Heart right ventricle (tissue), 16 donors: Measurements from ENCODE around the gene MPHOSPH9. TPM values are rescaled to one million over a fixed set of nuclear protein-coding genes. Genes with fewer than 3 reads are reported as not detected.
"Not testable (repeated sequence)": the region's sequence is repeated elsewhere in the genome, so short reads cannot be mapped to it uniquely, and the experiment has no call there.

Experiments
- ATAC-seq, 8 donors: fragments of 200-7000 bp; cut with Tn5 transposase; one replicate each; pipeline ENCODE4 v1.9.1; 2020; ENCODE audit warnings: mild to moderate bottlenecking in 8 of 8, moderate library complexity in 8 of 8, moderate number of reproducible peaks in 1 of 8
- DNase-seq, 2 donors: peaks; one replicate each; pipeline ENCODE4 v3.0.0-alpha.2; 2020
- H3K27ac ChIP-seq, 10 donors: fragments of 200-600 bp; sonication (generic) in 2 of 10; one replicate each; pipeline versions ENCODE4 v1.5.0 to v1.8.0; 2020 to 2022; ENCODE audit warnings: mild to moderate bottlenecking in 3 of 10
- H3K27me3 ChIP-seq, 7 donors: fragments of 200-600 bp; one replicate each; pipeline ENCODE4 v1.8.0; 2021 to 2022; ENCODE audit warnings: mild to moderate bottlenecking in 2 of 7
- H3K36me3 ChIP-seq, 9 donors: fragments of 200-600 bp; sonication (generic) in 1 of 9; one replicate each; pipeline versions ENCODE4 v1.5.0 to v1.8.0; 2020 to 2022; ENCODE audit warnings: mild to moderate bottlenecking in 2 of 9
- H3K4me1 ChIP-seq, 9 donors: fragments of 200-600 bp; sonication (generic) in 1 of 9; one replicate each; pipeline versions ENCODE4 v1.5.0 to v1.8.0; 2020 to 2022; ENCODE audit warnings: mild to moderate bottlenecking in 4 of 9
- H3K4me3 ChIP-seq, 10 donors: fragments of 200-600 bp; sonication (generic) in 2 of 10; one replicate each; pipeline versions ENCODE4 v1.5.0 to v1.8.0; 2020 to 2022; ENCODE audit warnings: mild to moderate bottlenecking in 7 of 10, moderate library complexity in 2 of 10
- H3K9me3 ChIP-seq, 11 donors: fragments of 200-600 bp in 10 of 11; sonication (generic) in 2 of 11; one replicate each; pipeline versions ENCODE4 v1.5.0 to v1.8.0; 2013 to 2022; ENCODE audit warnings: mild to moderate bottlenecking in 2 of 11, control low read depth in 1 of 11, moderate library complexity in 1 of 11
- WGBS, 2 donors: extraction: QIAGEN DNeasy Blood & Tissue Kit; methylation state at CpG; one replicate each; pipeline ENCODE4 v1.1.7; 2013; ENCODE audit warnings: inconsistent platforms in 1 of 2; 5-methylcytosine and 5-hydroxymethylcytosine counted together
- intact Hi-C, 10 donors: fragments of 100-400 bp; cut with DNase I; formaldehyde crosslinking; loops; one replicate each; pipeline versions ENCODE4 v1.11.1 to v1.14.2; 2022
- polyA plus RNA-seq, 2 donors: library from polyadenylated mRNA; stranded (reverse); fragments of 200-250 nt; gene quantifications; one replicate each; pipeline ENCODE4 v1.2.3, GENCODE V29; 2013
- total RNA-seq, 10 donors: library from RNA; stranded (reverse); fragmentation: NEBNext Ultra II Directional in 3 of 10; extraction: Animal tissue kit (Norgen Biotek cat#: 25700) in 3 of 10; gene quantifications; one replicate each; pipeline versions ENCODE4 v1.2.1 to v1.2.4, GENCODE V29; 2021 to 2023
- TF ChIP-seq, protein P1 (sequence below), 9 donors: fragments of 200-600 bp; sonication (generic) in 2 of 9; IDR thresholded peaks; one replicate each; pipeline versions ENCODE4 v1.5.0 to v1.8.0; 2021 to 2022; ENCODE audit warnings: antibody characterized with exemption in 9 of 9, mild to moderate bottlenecking in 5 of 9, moderate library complexity in 1 of 9
- donor health status: Arrhythmogenic right ventricular cardiomyopathy.
- donor health status: ischemic (EF 13 %, LVEDD 7.1; RV severe dilation, severe dysfunction).
- donor health status: healthy with polysubstance abuse.
- donor health status: DM: no; HTN: yes; CAD: no.
- donor health status: DM: no; HTN: no; CAD: no.
- donor health status: ischemic (EF 25% LVEDD 6.9; RV normal size, moderate dysfunction).
- donor health status: ischemic (EF 25% LVEDD 5.7; RV mildly dilated, moderate dysfunction).
- donor health status: healthy.
- donor health status: DM: yes; HTN: yes; CAD: no.
- donor health status: Ischemic cardiomyopathy.
- donor health status: ischemic (EF 35%, LVEDD 5.7; RV mildly dilated, moderate dysfunction).
- donor health status: nonischemic (EF 11% LVEDD 7.7; RV severe dilation, severe dysfunction).
- donor health status: DM: yes; HTN: yes; CAD: no.
- donor health status: PGD.
- donor health status: ischemic (EF 29% LVEDD 5.4; RV normal size, mild dysfunction).
- donor health status: nonischemic (EF 23%, LVEDD 6.1; RV moderate dilation, normal function).

The MPHOSPH9 gene
- total and polyA plus RNA-seq, 12 donors: 4.1 to 33.6 (median 25.7) TPM

DNA sequence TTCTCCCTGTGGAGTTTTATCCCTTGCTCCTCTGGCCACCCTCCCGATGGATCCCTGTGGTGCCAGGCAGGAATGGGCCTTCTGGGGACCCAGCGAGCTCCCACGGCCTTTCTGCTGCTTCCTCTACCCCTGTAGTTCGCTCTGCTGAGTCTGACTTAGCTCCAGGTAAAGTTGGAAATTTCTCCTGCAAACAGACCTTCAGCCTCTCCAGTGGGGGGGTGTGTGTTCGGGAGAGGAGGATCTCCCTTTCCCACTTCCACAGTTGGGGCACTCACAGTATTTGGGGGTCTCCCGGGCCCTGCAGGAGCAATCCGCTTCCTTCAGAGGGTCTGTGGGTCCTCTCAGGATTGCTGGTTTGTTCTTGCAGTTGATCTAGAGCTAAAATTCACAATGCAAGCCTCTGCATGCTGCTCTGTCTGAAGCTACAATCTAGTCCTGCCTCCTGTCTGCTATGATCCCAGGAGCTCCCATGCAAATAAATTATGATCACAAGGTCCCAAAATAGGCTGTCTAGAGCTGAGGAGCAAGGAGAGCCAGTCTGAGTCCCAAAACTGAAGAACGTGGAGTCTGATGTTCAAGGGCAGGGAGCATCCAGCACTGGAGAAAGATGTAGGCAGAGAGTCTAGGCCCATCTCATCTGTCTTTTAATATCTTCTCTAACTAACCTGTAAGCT lies 18.6 kb upstream of the MPHOSPH9 start:
- Histone ChIP-seq H3K4me1 (peaks cover 11 to 40% (median 18%) of the 10 kb centered on the region in 9 donors), H3K27ac (no peak overlapping the region), H3K27me3 (no peaks in the 10 kb centered on the region), H3K4me3 (no peak overlapping the region), H3K36me3 (peaks cover 0 to 66% (median 4%) of the 10 kb centered on the region in 9 donors), H3K9me3 (peaks cover 0 to 8% (median 0%) of the 10 kb centered on the region in 11 donors)
- DNase-seq (no peak), ATAC-seq (no peak)
- 92 to 93% methylated on average over 8 of the region's 8 CpGs for WGBS, 2 donors
- intact Hi-C loops: no loop called here
- TF ChIP-seq, protein P1, sequence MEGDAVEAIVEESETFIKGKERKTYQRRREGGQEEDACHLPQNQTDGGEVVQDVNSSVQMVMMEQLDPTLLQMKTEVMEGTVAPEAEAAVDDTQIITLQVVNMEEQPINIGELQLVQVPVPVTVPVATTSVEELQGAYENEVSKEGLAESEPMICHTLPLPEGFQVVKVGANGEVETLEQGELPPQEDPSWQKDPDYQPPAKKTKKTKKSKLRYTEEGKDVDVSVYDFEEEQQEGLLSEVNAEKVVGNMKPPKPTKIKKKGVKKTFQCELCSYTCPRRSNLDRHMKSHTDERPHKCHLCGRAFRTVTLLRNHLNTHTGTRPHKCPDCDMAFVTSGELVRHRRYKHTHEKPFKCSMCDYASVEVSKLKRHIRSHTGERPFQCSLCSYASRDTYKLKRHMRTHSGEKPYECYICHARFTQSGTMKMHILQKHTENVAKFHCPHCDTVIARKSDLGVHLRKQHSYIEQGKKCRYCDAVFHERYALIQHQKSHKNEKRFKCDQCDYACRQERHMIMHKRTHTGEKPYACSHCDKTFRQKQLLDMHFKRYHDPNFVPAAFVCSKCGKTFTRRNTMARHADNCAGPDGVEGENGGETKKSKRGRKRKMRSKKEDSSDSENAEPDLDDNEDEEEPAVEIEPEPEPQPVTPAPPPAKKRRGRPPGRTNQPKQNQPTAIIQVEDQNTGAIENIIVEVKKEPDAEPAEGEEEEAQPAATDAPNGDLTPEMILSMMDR (IDR thresholded peaks at IDR 0.05): no peak

GRCh38 chr12:123250471-123251383 lies 17.8 kb upstream of the MPHOSPH9 start:
- intact Hi-C loops: no loop called here
- Histone ChIP-seq H3K4me3 (no peak overlapping the region), H3K4me1 (peaks cover 11 to 40% (median 19%) of the 10 kb centered on the region in 9 donors), H3K36me3 (peaks cover 0 to 58% (median 4%) of the 10 kb centered on the region in 9 donors), H3K9me3 (peaks cover 0 to 8% (median 0%) of the 10 kb centered on the region in 11 donors), H3K27ac (no peak overlapping the region), H3K27me3 (no peaks in the 10 kb centered on the region)
- WGBS, 2 donors: 84 to 89% methylated on average over 13 of the region's 13 CpGs
- DNase-seq (no peak), ATAC-seq (no peak)
- TF ChIP-seq, protein P1 (IDR thresholded peaks at IDR 0.05): no peak

- H3K27ac ChIP-seq, H3K9me3 ChIP-seq, H3K27me3 ChIP-seq, H3K4me3 ChIP-seq, intact Hi-C loops, DNase-seq: not testable (repeated sequence)
- H3K4me1 ChIP-seq: peaks cover 9 to 32% (median 18%) of the 10 kb centered on the region in 9 donors
- H3K36me3 ChIP-seq: peaks cover 0 to 42% (median under 1%) of the 10 kb centered on the region in 9 donors
- WGBS, 2 donors: 97 to 99% methylated on average over 24 to 26 of the region's 26 CpGs
- ATAC-seq: peak in 2 of 8 donors; percentile 19 to 36
Observed at GRCh38 chr12:123248996-123249741, 16.2 kb upstream of the MPHOSPH9 start.

GRCh38 chr12:123248129-123248528 lies 15.2 kb upstream of the MPHOSPH9 start:
- ATAC-seq, H3K9me3 ChIP-seq, DNase-seq, H3K4me3 ChIP-seq, H3K27me3 ChIP-seq, H3K27ac ChIP-seq, intact Hi-C loops: not testable (repeated sequence)
- Histone ChIP-seq H3K36me3 (peaks cover 0 to 32% (median 0%) of the 10 kb centered on the region in 9 donors), H3K4me1 (peaks cover 4 to 32% (median 13%) of the 10 kb centered on the region in 9 donors)
- WGBS, 2 donors: 97 to 98% methylated on average over 2 of the region's 2 CpGs

- Histone ChIP-seq H3K36me3 (peaks cover 0 to 28% (median 0%) of the 10 kb centered on the region in 9 donors), H3K27ac (no peak overlapping the region), H3K9me3 (peaks cover 0 to 8% (median 0%) of the 10 kb centered on the region in 11 donors), H3K4me3 (no peak overlapping the region), H3K4me1 (peaks cover 14 to 40% (median 22%) of the 10 kb centered on the region in 9 donors), H3K27me3 (no peaks in the 10 kb centered on the region)
- ATAC-seq (no peak), DNase-seq (no peak)
- TF ChIP-seq, protein P1 (IDR thresholded peaks at IDR 0.05): no peak
- WGBS, 2 donors: 83 to 85% methylated on average over 3 of the region's 3 CpGs
- intact Hi-C loops: no loop called here
Observed at GRCh38 chr12:123245678-123246077, 12.7 kb upstream of the MPHOSPH9 start.
